ENCODE results near the gene RPS24. TPM values are rescaled to one million over a fixed set of nuclear protein-coding genes. Genes with fewer than 3 reads are reported as not detected.

Gene RPS24
- total RNA-seq, 1 donor from 2014 or later = 1,331 TPM

- Mint-ChIP-seq H3K27me3 (ENCODE audit: low read depth, unreplicated experiment) (no peaks in the 10 kb centered on the region), H3K9me3 (ENCODE audit: unreplicated experiment) (no peaks in the 10 kb centered on the region), H3K4me3 (ENCODE audit: unreplicated experiment) (no peak overlapping the region), H3K27ac (ENCODE audit: unreplicated experiment) (no peak overlapping the region), H3K36me3 (ENCODE audit: low read depth, unreplicated experiment) (peaks cover 29% of the 10 kb centered on the region), H3K4me1 (ENCODE audit: low read depth, unreplicated experiment) (no peaks in the 10 kb centered on the region)
- Histone ChIP-seq H3K4me1 (ENCODE audit: insufficient read depth, low read length) (no peaks in the 10 kb centered on the region), H2AFZ (ENCODE audit: low read depth, low read length) (no peak overlapping the region), H3K36me3 (ENCODE audit: insufficient read depth, low read length) (peaks cover 84% of the 10 kb centered on the region), H3K27ac (ENCODE audit: low read depth, low read length) (no peak overlapping the region), H4K20me1 (ENCODE audit: insufficient read depth, low read length) (peaks cover 7% of the 10 kb centered on the region), H3K9ac (ENCODE audit: low read length) (no peak overlapping the region), H3K9me3 (ENCODE audit: insufficient read depth, low read depth, low read length) (no peaks in the 10 kb centered on the region), H3K4me3 (ENCODE audit: insufficient read depth, low read depth, low read length) (no peak overlapping the region), H3K27me3 (ENCODE audit: insufficient read depth, low read length) (no peaks in the 10 kb centered on the region), H3K79me2 (ENCODE audit: insufficient read depth, low read length) (no peaks in the 10 kb centered on the region), H3K4me2 (ENCODE audit: low read length) (no peak overlapping the region)
- DNase-seq (ENCODE audit: low read depth) = no peak
- TF ChIP-seq EZH2 (IDR thresholded peaks at IDR 0.05; ENCODE audit: insufficient read depth, low read length) = no peak
- no peak for TF ChIP-seq CTCF (IDR thresholded peaks at IDR 0.05; ENCODE audit: insufficient read depth, low read depth, low read length)
- FAIRE-seq = no peak
These were observed 29.2 kb upstream of the RPS24 start for GRCh38 chr10:78004215-78005026.

- Histone ChIP-seq H2AFZ (ENCODE audit: low read depth, low read length) (no peak overlapping the region), H3K9ac (ENCODE audit: low read length) (no peak overlapping the region), H3K4me3 (ENCODE audit: insufficient read depth, low read depth, low read length) (no peak overlapping the region), H4K20me1 (ENCODE audit: insufficient read depth, low read length) (peaks cover 12% of the 10 kb centered on the region), H3K79me2 (ENCODE audit: insufficient read depth, low read length) (no peaks in the 10 kb centered on the region), H3K36me3 (ENCODE audit: insufficient read depth, low read length) (peaks cover 85% of the 10 kb centered on the region), H3K27ac (ENCODE audit: low read depth, low read length) (no peak overlapping the region), H3K4me1 (ENCODE audit: insufficient read depth, low read length) (no peaks in the 10 kb centered on the region), H3K27me3 (ENCODE audit: insufficient read depth, low read length) (no peaks in the 10 kb centered on the region), H3K4me2 (ENCODE audit: low read length) (no peak overlapping the region), H3K9me3 (ENCODE audit: insufficient read depth, low read depth, low read length) (no peaks in the 10 kb centered on the region)
- Mint-ChIP-seq H3K27me3 (ENCODE audit: low read depth, unreplicated experiment) (no peaks in the 10 kb centered on the region), H3K4me3 (ENCODE audit: unreplicated experiment) (no peak overlapping the region), H3K36me3 (ENCODE audit: low read depth, unreplicated experiment) (peaks cover 18% of the 10 kb centered on the region), H3K27ac (ENCODE audit: unreplicated experiment) (no peak overlapping the region), H3K9me3 (ENCODE audit: unreplicated experiment) (no peaks in the 10 kb centered on the region), H3K4me1 (ENCODE audit: low read depth, unreplicated experiment) (no peaks in the 10 kb centered on the region)
- no peak for FAIRE-seq
- DNase-seq (ENCODE audit: low read depth) = no peak
- TF ChIP-seq CTCF (IDR thresholded peaks at IDR 0.05; ENCODE audit: insufficient read depth, low read depth, low read length) (no peak), EZH2 (IDR thresholded peaks at IDR 0.05; ENCODE audit: insufficient read depth, low read length) (no peak)
These were observed 26.5 kb upstream of the RPS24 start for GRCh38 chr10:78007172-78007571.

- Histone ChIP-seq H3K4me3 (ENCODE audit: insufficient read depth, low read depth, low read length) (no peak overlapping the region), H3K9me3 (ENCODE audit: insufficient read depth, low read depth, low read length) (no peaks in the 10 kb centered on the region), H2AFZ (ENCODE audit: low read depth, low read length) (no peak overlapping the region), H3K9ac (ENCODE audit: low read length) (no peak overlapping the region), H3K27me3 (ENCODE audit: insufficient read depth, low read length) (no peaks in the 10 kb centered on the region), H3K79me2 (ENCODE audit: insufficient read depth, low read length) (no peaks in the 10 kb centered on the region), H3K4me2 (ENCODE audit: low read length) (no peak overlapping the region), H3K4me1 (ENCODE audit: insufficient read depth, low read length) (no peaks in the 10 kb centered on the region), H4K20me1 (ENCODE audit: insufficient read depth, low read length) (peaks cover 12% of the 10 kb centered on the region), H3K36me3 (ENCODE audit: insufficient read depth, low read length) (peaks cover 83% of the 10 kb centered on the region), H3K27ac (ENCODE audit: low read depth, low read length) (no peak overlapping the region)
- TF ChIP-seq CTCF (IDR thresholded peaks at IDR 0.05; ENCODE audit: insufficient read depth, low read depth, low read length) = no peak
- FAIRE-seq = no peak
- no peak overlapping the region for H3K27ac Mint-ChIP-seq (ENCODE audit: unreplicated experiment)
- H3K36me3 Mint-ChIP-seq (ENCODE audit: low read depth, unreplicated experiment) = peaks cover 18% of the 10 kb centered on the region
- H3K4me1 Mint-ChIP-seq (ENCODE audit: low read depth, unreplicated experiment) = no peaks in the 10 kb centered on the region
- H3K9me3 Mint-ChIP-seq (ENCODE audit: unreplicated experiment) = no peaks in the 10 kb centered on the region
- DNase-seq (ENCODE audit: low read depth) = no peak
- no peak overlapping the region for H3K4me3 Mint-ChIP-seq (ENCODE audit: unreplicated experiment)
- H3K27me3 Mint-ChIP-seq (ENCODE audit: low read depth, unreplicated experiment) = no peaks in the 10 kb centered on the region
These were observed 24.0 kb upstream of the RPS24 start for GRCh38 chr10:78009662-78010061.
